DMS53 (cell line): ENCODE measurements around the gene JAML.

Experiments
- DNase-seq: peaks from one replicate; lab custom pipeline; 2025; lab: John Stamatoyannopoulos, UW

The JAML gene

GRCh38 chr11:118239509-118240205 lies 14.8 kb upstream of the JAML start:
- no peak for DNase-seq

- DNase-seq, result no peak
Measured at GRCh38 chr11:118238929-118239328, 14.1 kb upstream of the JAML start.

- no peak for DNase-seq
Measured at GRCh38 chr11:118238421-118238820, 13.6 kb upstream of the JAML start.

GRCh38 chr11:118236170-118236569 lies 11.4 kb upstream of the JAML start:
- DNase-seq, result no peak

- no peak for DNase-seq
Measured at GRCh38 chr11:118234833-118235232, 10.0 kb upstream of the JAML start.

GRCh38 chr11:118233850-118234249 lies 9.0 kb upstream of the JAML start:
- DNase-seq, result no peak

GRCh38 chr11:118233377-118233776 lies 8.6 kb upstream of the JAML start:
- peak; percentile 49 for DNase-seq

- DNase-seq, result peak; percentile 70
Measured at GRCh38 chr11:118232659-118233058, 7.8 kb upstream of the JAML start.

GRCh38 chr11:118231461-118231860 lies 6.7 kb upstream of the JAML start:
- DNase-seq, result no peak

- no peak for DNase-seq
Measured at GRCh38 chr11:118230088-118230487, 5.3 kb upstream of the JAML start.

- DNase-seq, result no peak
Measured at GRCh38 chr11:118229274-118229847, 4.5 kb upstream of the JAML start.

GRCh38 chr11:118227865-118228785 lies 3.3 kb upstream of the JAML start:
- DNase-seq, result no peak

GRCh38 chr11:118226781-118227180 lies 2.0 kb upstream of the JAML start:
- DNase-seq, result no peak

GRCh38 chr11:118226296-118226695 lies 1.5 kb upstream of the JAML start:
- no peak for DNase-seq

- DNase-seq, result no peak
Measured at GRCh38 chr11:118223992-118224391, 819 bp downstream of the JAML start.

- no peak for DNase-seq
Measured at GRCh38 chr11:118223570-118223969, 1.2 kb downstream of the JAML start.

- DNase-seq, result no peak
Measured at GRCh38 chr11:118222437-118222836, 2.4 kb downstream of the JAML start.

- no peak for DNase-seq
Measured at GRCh38 chr11:118221419-118221818, 3.4 kb downstream of the JAML start.

- DNase-seq, result no peak
Measured at GRCh38 chr11:118219732-118220131, 5.1 kb downstream of the JAML start.

GRCh38 chr11:118219244-118219643 lies 5.6 kb downstream of the JAML start:
- no peak for DNase-seq

- DNase-seq, result no peak
Measured at GRCh38 chr11:118217575-118217974, 7.2 kb downstream of the JAML start.

GRCh38 chr11:118216621-118217481 lies 8.0 kb downstream of the JAML start:
- no peak for DNase-seq
